ENCODE data around the gene CPT1C.

DNA sequence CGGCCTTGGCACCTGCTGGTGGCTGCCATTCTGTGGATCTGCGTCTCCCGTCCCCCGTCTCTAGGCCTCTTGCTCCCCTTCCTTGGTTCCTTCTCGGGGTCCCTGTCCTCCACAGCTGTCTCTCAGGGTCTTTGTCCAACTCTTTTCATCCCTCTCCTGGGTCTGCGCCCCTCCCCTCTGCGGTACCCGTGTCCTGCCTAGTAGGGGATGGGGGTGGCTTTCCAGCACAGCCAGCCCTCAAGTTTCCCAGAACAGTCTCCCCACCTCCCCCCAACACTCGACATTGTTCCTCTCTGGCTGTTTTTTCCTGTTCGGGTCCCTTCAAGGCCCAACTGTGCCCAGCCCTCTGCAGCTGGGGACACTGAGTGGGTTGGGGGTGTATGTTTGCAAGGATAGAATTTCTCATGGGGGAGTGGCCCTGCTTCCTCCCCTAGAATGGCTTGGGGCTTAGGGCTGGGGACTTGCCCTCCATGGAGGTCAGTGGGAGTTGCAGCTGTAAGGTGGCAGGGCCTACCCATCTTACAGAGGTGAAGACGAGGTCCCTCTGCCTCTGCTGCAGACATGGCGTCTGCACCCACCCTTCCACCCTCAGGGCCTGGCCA is 2.3 kb upstream of the CPT1C start:
- TF ChIP-seq, protein P1, sequence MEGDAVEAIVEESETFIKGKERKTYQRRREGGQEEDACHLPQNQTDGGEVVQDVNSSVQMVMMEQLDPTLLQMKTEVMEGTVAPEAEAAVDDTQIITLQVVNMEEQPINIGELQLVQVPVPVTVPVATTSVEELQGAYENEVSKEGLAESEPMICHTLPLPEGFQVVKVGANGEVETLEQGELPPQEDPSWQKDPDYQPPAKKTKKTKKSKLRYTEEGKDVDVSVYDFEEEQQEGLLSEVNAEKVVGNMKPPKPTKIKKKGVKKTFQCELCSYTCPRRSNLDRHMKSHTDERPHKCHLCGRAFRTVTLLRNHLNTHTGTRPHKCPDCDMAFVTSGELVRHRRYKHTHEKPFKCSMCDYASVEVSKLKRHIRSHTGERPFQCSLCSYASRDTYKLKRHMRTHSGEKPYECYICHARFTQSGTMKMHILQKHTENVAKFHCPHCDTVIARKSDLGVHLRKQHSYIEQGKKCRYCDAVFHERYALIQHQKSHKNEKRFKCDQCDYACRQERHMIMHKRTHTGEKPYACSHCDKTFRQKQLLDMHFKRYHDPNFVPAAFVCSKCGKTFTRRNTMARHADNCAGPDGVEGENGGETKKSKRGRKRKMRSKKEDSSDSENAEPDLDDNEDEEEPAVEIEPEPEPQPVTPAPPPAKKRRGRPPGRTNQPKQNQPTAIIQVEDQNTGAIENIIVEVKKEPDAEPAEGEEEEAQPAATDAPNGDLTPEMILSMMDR (IDR thresholded peaks at IDR 0.05) = no peak
- TF ChIP-seq POLR2A (IDR thresholded peaks at IDR 0.05) = no peak

Measured in tibial nerve (tissue), 3 donors.